HG03378 (cell line): ENCODE data around the gene CRYBA1.
"Not testable (repeated sequence)": the region's sequence is repeated elsewhere in the genome, so short reads cannot be mapped to it uniquely, and the experiment has no call there.

Experiments used
- ATAC-seq: cut with Tn5 transposase; IDR thresholded peaks from one replicate; pipeline ENCODE4 v1.9.1; 2021; ENCODE audit warnings: mild to moderate bottlenecking, moderate library complexity; ENCODE audit not compliant: unreplicated experiment

CRYBA1 gene

GRCh38 chr17:29237476-29238132 lies 9.1 kb upstream of the CRYBA1 start:
- no peak for ATAC-seq

- no peak for ATAC-seq
Observed at GRCh38 chr17:29238133-29238850, 8.4 kb upstream of the CRYBA1 start.

DNA sequence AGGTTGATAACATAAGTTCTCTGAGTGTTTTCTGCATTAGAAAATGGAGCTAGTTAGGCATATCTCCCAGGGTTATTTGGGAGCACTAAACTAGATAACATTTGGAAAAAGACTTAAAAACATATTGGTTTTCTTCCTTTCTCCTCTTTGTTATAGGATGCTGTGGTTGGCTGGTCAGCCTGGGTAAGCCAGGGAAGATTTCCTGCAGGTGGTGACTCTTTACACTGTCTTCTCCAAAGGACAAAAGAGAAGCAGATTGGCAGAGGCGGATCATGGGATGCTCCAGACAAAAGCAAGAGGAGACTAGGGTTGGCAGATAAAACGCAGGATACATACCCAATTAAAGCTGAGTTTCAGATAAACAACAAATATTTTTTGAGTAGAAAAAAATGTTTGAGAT lies 6.2 kb upstream of the CRYBA1 start:
- ATAC-seq: no peak

- ATAC-seq: no peak
Observed at GRCh38 chr17:29240968-29241963, 5.4 kb upstream of the CRYBA1 start.

- ATAC-seq: no peak
Observed at GRCh38 chr17:29242051-29242450, 4.6 kb upstream of the CRYBA1 start.

GRCh38 chr17:29242790-29243189 lies 3.9 kb upstream of the CRYBA1 start:
- ATAC-seq: no peak

- ATAC-seq: no peak
Observed at GRCh38 chr17:29243792-29244191, 2.9 kb upstream of the CRYBA1 start.

DNA sequence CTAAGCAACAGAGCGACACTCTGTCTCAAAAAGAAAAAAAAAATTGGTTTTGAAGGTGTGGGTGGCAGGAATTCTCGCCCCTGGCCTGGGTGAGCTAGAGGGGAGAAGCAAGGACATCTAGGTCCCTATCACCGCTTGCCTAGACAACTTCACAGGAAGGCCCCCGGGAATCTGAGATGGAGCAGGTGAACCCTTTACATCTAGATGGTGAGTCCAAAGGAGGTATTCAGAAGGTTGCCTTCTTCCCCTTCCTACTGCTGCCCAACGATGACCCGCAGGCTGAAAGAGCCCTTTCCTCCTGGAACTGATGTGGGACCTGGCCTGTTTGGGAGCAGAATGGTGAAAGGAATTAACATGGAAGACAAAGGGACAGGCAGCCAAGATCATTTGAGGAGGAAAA lies 1.3 kb upstream of the CRYBA1 start:
- no peak for ATAC-seq

GRCh38 chr17:29247219-29247618 lies 560 bp downstream of the CRYBA1 start:
- no peak for ATAC-seq

DNA sequence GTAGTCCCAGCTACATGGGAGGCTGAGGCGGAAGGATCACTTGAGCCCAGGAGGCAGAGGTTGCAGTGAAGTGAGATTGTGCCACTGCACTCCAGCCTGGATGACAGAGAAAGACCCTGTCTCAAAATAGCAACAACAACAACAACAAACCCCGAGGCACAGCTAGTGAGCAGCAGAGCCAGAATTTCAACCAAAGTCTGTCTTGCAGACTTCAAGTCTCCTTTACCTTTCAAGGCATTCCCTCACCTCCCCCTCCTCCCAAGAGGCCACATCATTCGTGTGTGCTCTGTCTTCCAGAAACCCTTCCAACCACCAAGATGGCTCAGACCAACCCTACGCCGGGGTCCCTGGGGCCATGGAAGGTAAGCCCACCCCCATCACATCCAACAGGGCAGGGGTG lies 2.2 kb downstream of the CRYBA1 start:
- no peak for ATAC-seq

DNA sequence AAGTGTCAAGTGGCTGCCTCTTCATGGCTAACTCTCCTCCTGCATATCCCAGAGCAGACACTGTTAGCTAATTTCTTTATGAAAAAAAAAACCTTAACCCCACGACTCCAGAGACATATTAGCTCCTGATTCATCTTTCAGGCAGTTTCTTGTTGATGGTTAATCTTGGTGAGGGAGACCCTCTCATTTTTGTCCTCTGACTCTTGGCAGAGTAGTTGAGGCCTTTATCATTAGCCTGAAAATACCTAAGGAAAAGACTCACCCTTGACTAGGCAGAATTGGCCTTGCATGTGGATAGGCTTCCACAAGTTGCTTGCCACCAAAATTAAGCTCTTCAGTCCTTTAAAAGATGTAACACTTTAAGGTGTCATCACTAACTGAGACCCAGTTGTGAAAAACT lies 4.0 kb downstream of the CRYBA1 start:
- ATAC-seq: no peak

DNA sequence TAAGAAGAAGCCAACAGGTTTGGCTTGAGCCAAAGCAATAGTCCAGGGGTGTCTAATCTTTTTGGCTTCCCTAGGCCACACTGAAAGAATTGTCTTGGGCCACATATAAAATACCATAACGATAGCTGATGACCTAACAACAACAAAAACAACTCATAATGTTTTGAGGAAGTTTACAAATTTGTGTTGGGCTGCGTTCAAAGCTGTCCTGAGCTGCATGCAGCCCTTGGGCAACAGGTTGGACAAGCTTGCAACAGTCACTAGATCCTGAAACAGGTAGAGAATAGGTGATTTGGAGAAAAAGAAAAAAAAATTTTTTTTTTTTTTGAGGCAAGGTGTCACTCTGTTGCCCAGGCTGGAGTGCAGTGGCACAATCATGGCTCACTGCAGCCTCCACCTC lies 4.5 kb downstream of the CRYBA1 start:
- no peak for ATAC-seq

GRCh38 chr17:29252101-29252791 lies 5.6 kb downstream of the CRYBA1 start:
- ATAC-seq: no peak

DNA sequence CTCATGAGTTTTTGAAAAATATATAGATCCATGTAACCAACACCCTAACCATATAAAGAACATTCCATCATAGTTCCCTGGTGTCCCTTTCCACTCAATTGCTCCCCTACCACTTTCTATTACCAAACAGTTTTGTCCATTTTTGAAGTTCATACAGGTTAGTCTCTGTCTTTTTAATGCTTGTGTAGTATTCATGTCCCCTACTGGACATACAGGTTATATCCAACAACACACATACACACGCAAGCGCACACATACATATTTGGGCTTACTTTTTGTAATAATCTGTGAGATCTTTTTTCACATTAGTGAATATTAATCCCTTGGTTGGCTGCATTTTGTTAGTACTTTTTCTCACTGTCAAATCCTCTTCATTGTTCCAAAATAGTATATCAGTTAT lies 6.4 kb downstream of the CRYBA1 start:
- no peak for ATAC-seq

GRCh38 chr17:29255926-29256522 lies 9.4 kb downstream of the CRYBA1 start:
- no peak for ATAC-seq

- ATAC-seq: no peak
Observed at GRCh38 chr17:29256735-29257466, 10.2 kb downstream of the CRYBA1 start.

- no peak for ATAC-seq
Observed at GRCh38 chr17:29257756-29258155, 11.1 kb downstream of the CRYBA1 start.

DNA sequence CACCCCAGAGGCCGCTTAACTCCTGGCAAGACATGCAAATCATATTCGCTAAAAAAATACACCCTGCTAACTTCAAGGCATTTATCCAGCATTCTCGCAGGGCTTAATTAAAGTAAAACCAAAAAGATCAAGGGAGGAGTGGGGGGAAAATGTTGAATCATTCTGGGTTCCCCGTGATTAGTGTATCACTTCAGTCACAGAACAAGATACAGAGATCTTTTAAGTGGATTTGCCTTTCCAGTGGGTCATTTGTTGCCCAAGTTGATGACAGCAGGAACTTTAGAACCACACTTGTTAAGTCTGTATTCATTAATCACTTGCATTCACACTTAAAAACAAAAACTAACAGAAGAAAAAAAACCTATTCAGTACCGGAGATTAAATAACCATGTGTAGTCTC lies 17.3 kb downstream of the CRYBA1 start:
- ATAC-seq: no peak

GRCh38 chr17:29271980-29272379 lies 25.3 kb downstream of the CRYBA1 start:
- ATAC-seq: not testable (repeated sequence)

- ATAC-seq: no peak
Observed at GRCh38 chr17:29273924-29274323, 27.3 kb downstream of the CRYBA1 start.
